HuH-7 (cell line): ENCODE measurements around the gene RRP1B.
A peak's percentile ranks its signal among the peaks of the same experiment; 100 is the strongest.

Experiments
- DNase-seq: peaks from one replicate; pipeline ENCODE4 v3.0.0; 2011; ENCODE audit warnings: low spot score

The RRP1B gene

GRCh38 chr21:43726686-43727518 is 67.5 kb downstream of the RRP1B start:
- DNase-seq = no peak

- DNase-seq = no peak
Measured at GRCh38 chr21:43727519-43728153, 68.3 kb downstream of the RRP1B start.

DNA sequence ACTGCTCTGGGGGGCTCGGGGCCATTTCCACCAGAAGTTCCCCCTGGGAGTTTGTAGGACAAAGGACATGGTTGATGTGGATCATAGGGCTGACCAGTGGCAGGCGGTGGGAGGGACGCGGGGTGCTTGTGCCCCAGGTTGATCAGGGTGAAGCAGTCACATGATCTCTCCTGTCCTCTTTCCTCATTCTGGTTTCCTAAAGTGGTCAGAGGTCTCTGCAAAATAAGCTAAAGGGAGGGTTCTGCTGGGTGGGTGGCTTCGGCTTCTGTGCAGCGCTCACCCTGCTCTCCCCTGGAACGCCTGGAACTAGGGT is 68.8 kb downstream of the RRP1B start:
- DNase-seq = no peak

DNA sequence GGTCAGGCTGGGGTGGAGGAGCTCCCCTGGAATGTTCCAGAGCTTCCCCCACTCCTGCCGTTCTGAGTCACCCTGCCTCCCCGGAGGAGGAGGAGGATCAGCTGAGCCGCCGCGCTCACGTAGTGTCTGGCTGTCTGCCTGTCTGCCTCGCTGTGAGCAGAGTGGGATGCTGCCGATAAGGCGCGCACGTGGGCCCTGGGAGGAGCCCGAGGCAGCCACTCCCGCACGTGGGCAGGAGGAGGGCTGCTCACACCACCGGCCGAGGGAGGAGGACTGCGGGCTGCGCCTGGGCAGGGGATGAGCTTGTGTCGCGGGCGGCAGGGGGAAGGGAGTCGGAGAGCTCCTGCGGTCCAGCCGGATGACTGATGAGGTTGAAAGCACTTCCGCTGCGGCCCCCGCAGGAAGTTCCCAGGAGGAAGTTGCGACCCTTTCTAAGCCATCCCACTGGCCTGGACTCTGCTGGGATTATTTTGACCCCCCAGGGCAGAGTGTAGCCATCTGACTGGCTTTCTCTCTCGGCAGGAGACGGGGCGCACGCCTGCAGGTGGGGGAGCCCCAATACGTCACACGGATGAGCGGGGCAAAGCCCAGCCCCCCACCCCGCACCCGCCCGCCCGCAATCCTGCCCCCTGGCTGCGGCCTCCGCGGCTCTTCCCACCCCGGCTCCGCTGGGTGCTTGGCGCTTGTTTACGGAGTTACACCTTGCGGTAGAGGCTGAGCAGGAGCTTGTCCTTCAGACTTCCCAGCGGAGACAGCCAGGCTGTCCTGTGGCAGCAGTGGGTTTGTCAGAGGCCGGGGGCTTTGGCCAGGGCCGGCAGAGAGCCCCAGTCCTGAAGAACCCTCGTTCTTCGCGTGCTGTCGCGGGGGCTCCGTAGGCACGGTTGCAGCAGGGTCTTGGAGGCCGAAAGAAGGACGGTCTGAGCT is 69.4 kb downstream of the RRP1B start:
- peak; percentile 82 for DNase-seq

- DNase-seq = no peak
Measured at GRCh38 chr21:43731476-43731875, 72.1 kb downstream of the RRP1B start.

GRCh38 chr21:43731891-43732711 is 72.7 kb downstream of the RRP1B start:
- no peak for DNase-seq

DNA sequence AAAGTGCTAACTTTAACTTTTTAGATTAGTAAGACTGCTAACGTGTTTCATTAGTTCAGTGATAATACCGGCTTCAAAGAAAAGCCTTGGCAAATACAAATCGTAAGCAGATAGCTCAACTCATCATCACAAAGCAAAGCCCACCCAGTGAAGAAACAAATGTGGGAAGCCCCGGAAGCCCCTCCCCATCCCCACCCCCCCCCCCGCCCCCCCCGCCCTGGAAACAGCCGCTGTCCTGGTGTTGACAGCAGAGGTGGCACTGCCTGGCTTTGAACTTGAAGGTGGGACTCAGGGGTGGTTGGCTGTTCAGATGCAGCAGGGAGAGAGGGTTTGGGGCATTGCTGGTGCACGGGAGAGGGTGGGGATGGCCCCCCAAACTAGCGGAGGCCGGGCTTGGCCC is 73.7 kb downstream of the RRP1B start:
- no peak for DNase-seq

DNA sequence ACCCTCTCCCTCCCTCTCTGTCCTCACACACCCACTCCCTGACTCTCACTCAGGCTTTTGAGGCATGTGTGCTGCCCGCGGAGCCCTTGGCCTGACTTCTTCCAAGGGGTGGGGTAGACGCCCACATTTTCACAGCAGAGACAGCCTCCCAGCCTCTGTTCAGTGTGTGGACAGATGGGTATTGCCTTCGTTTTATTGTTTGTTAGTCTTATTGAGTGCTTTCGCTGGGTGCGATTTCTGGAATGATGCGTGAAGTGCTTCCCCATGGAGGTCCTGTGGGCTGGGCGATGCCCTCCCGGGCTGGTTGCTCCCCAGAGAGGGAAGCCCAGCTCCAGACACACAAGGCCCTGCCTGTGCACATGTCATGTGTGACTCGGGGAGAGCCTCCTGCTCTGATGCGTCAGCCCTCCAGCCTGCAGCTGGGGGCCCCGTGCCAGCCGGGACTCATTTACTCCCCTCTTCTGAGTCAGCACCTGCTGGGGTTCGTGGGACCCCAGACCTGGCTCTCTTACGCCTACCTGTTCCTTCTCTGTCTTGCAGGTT is 74.2 kb downstream of the RRP1B start:
- DNase-seq = no peak

DNA sequence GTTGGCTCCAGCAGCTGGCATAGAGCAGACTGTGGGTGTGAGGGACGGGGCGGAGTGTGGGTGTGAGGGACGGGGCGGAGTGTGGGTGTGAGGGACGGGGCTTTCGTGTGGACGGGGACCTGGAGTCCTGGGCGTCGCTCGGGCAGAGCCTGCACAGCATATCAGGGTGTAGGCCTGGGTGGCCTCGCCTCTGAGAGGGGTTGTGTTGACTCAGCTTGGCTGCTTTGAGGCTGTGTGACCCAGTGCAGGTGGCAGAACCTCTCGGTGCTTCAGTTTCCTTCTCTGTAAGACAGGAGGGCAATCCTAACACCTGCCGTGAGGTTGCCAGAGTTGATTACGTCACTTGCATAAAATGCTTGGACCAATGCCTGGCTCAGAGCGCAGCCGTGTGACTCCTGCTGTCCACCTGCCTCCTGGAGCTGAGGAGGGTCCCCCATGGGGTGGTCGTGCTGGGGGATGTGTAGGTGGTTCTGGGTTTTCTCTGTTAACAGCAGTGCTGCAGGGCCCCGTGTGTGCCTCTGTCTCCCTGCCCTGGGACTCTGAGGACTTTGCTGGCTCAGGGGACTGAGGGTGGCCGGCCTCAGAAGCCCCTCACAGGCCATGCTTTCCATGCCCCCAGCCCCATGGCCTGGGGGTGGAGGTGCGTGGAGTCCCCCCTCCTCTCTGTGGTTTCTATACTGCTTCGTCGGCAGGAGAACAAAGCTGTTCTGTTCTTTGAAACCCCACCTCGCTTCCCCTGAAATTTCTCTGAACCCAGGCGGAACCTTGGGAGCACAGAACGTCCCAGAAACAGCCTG is 75.0 kb downstream of the RRP1B start:
- DNase-seq = no peak

DNA sequence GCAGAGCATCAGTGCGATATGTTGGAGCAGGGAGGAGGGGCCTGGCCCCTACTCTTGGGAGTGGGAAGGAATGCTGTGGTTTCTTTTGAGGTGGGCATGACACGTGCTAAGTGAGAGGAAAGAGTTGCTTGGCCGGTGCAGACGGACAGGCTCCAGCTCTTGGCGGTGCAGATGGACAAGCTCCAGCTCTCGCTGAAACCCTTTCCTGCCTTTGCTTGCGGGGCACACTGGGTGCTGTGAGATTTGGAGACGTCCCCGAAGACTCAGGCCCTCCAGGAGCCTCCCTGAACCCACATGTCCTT is 75.5 kb downstream of the RRP1B start:
- no peak for DNase-seq

GRCh38 chr21:43735236-43736091 is 76.1 kb downstream of the RRP1B start:
- no peak for DNase-seq

- DNase-seq = no peak
Measured at GRCh38 chr21:43736224-43736883, 77.0 kb downstream of the RRP1B start.

- no peak for DNase-seq
Measured at GRCh38 chr21:43737158-43737950, 78.0 kb downstream of the RRP1B start.

GRCh38 chr21:43739621-43740435 is 80.5 kb downstream of the RRP1B start:
- no peak for DNase-seq

DNA sequence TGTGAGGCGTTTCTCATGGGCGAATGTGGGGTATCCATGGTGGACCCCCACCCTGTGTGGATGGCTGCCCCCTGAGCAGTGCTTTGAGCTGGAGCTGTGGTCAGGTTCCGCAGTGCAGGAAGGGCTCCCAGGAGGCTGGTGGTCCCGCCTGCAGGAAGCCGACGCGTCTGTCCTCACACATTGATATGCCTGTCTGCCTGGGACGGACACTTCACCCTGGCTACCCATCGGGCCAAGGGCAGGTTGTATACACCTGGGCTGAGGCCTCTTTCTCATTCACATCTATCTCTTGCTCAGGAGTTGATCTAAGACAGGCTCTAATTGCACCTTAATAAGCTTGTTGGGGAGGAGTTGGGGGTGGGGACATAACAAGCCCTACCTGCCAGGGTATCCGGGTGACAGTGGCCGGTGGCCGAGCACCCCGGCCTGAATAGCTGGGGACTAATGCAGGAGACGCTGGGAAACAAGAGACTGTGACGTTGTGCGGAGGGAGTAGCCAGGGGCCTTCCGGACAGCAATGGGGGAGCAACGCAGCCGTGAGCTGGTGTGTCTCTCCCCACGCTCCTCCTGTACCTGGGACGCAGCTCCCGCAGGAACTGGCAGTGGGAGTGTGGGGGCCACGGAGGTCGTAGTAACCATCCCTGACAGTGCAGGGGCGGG is 81.3 kb downstream of the RRP1B start:
- DNase-seq = no peak

DNA sequence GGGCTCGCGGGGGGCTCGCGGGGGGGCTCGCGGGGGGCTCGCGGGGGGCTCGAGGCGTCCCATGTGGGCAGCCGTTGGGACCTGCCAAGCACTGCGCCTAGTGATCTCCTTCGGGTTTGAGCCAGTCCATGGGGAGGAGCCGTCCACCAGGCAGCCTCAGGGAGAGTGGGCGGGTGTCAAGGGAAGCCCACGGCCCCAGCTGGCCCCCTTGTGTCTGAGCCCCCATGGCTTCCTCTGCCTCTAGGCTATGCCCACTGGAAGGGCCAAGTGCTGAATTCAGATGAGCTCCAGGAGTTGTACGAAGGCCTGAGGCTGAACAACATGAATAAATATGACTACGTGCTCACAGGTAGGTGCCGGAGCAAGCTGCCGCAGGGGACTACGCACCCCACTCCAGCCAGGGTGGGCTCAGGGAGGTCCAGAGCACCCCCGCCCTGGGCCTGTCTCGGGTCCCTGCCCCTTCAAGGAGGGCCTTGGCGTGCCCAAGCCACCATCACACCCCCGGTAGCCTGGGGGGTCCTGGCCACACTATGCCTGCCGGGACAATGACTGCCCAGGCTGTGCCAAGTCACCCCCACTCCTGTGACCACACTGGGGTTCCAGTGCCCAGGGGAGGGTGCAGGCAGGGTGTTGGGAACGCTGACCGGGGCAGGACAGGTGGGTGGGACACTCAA is 82.2 kb downstream of the RRP1B start:
- DNase-seq = no peak

- no peak for DNase-seq
Measured at GRCh38 chr21:43743947-43744346, 84.6 kb downstream of the RRP1B start.
